Endodermal cell (in vitro differentiated cells): Measurements from ENCODE around the gene MRE11. TPM values are rescaled to one million over a fixed set of nuclear protein-coding genes. Genes with fewer than 3 reads are reported as not detected.
A peak's percentile ranks its signal among the peaks of the same experiment; 100 is the strongest.

Source experiments
- microRNA-seq: library from miRNA; unstranded; fragments of <30 nt; microRNA quantifications from one replicate; pipeline ENCODE4 v1.2.0, GENCODE V29; 2020; ENCODE audit warnings: borderline microRNAs expressed
- total RNA-seq, 2 donors: library from RNA; stranded (reverse); fragmentation: NEBNext Ultra II Directional in 1 of 2; extraction: Animal tissue kit (Norgen Biotek cat#: 25700) in 1 of 2; gene quantifications; 2 replicates in 1 of 2; 3 replicates in 1 of 2; pipeline ENCODE4 v1.2.1, GENCODE V29; 2021

MRE11 gene
- total RNA-seq, 2 donors from 2014 or later: 38.1 to 43.5 TPM

Small RNA genes lying within 50 kb of the gene (microRNA-seq; reads per million reads assigned to microRNA genes)
- gene MIR548L: 1.9 reads per million, percentile 9 among the genes with 10 or more reads in this experiment

Other genes starting within 250 kb of the MRE11 start
- not detected for gene IZUMO1R, start 189.3 kb downstream of the MRE11 start, total RNA-seq
- gene GPR83, start 92.4 kb downstream of the MRE11 start, total RNA-seq: under 1 TPM; 0.13 to 0.26 TPM
- gene ANKRD49, start 140 bp upstream of the MRE11 start, total RNA-seq: 10 to 100 TPM; 11.2 to 14.4 TPM
- gene C11orf97, start 18.6 kb upstream of the MRE11 start, total RNA-seq: not detected
- gene FUT4, start 50.1 kb upstream of the MRE11 start, total RNA-seq: 1 to 10 TPM; 2.8 to 5.4 TPM
- under 1 TPM; 0.24 to 0.82 TPM for gene PIWIL4, start 73.5 kb upstream of the MRE11 start, total RNA-seq